SK-N-SH treated with all-trans-retinoic acid at 6 μM for 48 hours (cell line): ENCODE measurements around the gene PI16.
"Not testable (repeated sequence)": the region's sequence is repeated elsewhere in the genome, so short reads cannot be mapped to it uniquely, and the experiment has no call there.

Source experiments
- ATAC-seq: fragments of 200-7000 bp; cut with Tn5 transposase; 3 replicates; pipeline ENCODE4 v1.9.1; 2020; ENCODE audit warnings: mild to moderate bottlenecking, moderate library complexity
- BACH2 ChIP-seq: fragments of 250-450 bp; sonication (Bioruptor Pico); IDR thresholded peaks from 2 replicates; pipeline ENCODE4 v1.9.0; 2021; ENCODE audit warnings: mild to moderate bottlenecking, borderline replicate concordance
- CSDC2 ChIP-seq: fragments of 250-450 bp; sonication (Bioruptor Pico); IDR thresholded peaks from 2 replicates; pipeline ENCODE4 v1.5.0; 2020; ENCODE audit warnings: mild to moderate bottlenecking, moderate library complexity
- CSRNP3 ChIP-seq: fragments of 250-450 bp; sonication (Bioruptor Pico); IDR thresholded peaks from 2 replicates; pipeline ENCODE4 v1.5.1; 2021; ENCODE audit warnings: mild to moderate bottlenecking, moderate library complexity
- ESRRG ChIP-seq: fragments of 250-450 bp; sonication (Bioruptor Pico); IDR thresholded peaks from 2 replicates; pipeline ENCODE4 v1.6.1; 2021; ENCODE audit warnings: mild to moderate bottlenecking
- GLIS3 ChIP-seq: fragments of 250-450 bp; sonication (Bioruptor Pico); IDR thresholded peaks from 2 replicates; pipeline ENCODE4 v1.5.0; 2020; ENCODE audit warnings: mild to moderate bottlenecking, moderate library complexity
- ISL1 ChIP-seq: fragments of 250-450 bp; sonication (Bioruptor Pico); IDR thresholded peaks from 2 replicates; pipeline ENCODE4 v2.1.2; 2022; ENCODE audit warnings: mild to moderate bottlenecking, moderate library complexity
- OSR1 ChIP-seq: fragments of 250-450 bp; sonication (Bioruptor Pico); IDR thresholded peaks from 2 replicates; pipeline ENCODE4 v1.8.0; 2022; ENCODE audit warnings: moderate library complexity, mild to moderate bottlenecking, inconsistent platforms
- POU6F1 ChIP-seq: fragments of 250-450 bp; sonication (Bioruptor Pico); IDR thresholded peaks from 2 replicates; pipeline ENCODE4 v1.8.0; 2021; ENCODE audit warnings: low read depth, mild to moderate bottlenecking, moderate library complexity, borderline replicate concordance
- PPARA ChIP-seq: fragments of 250-450 bp; sonication (Bioruptor Pico); IDR thresholded peaks from 2 replicates; pipeline ENCODE4 v1.5.0; 2020; ENCODE audit warnings: mild to moderate bottlenecking, borderline replicate concordance
- RARB ChIP-seq: fragments of 250-450 bp; sonication (Bioruptor Pico); IDR thresholded peaks from 2 replicates; pipeline ENCODE4 v1.8.0; 2021; ENCODE audit warnings: mild to moderate bottlenecking, moderate library complexity
- SNAI2 ChIP-seq: fragments of 250-450 bp; sonication (Bioruptor Pico); IDR thresholded peaks from 2 replicates; pipeline ENCODE4 v1.5.0; 2020; ENCODE audit warnings: mild to moderate bottlenecking, moderate library complexity
- TCF4 ChIP-seq: fragments of 250-450 bp; sonication (Bioruptor Pico); IDR thresholded peaks from 2 replicates; pipeline ENCODE4 v1.8.0; 2021; ENCODE audit warnings: mild to moderate bottlenecking, moderate library complexity, borderline replicate concordance
- TOX ChIP-seq: fragments of 250-450 bp; sonication (Bioruptor Pico); IDR thresholded peaks from 2 replicates; pipeline ENCODE4 v1.8.0; 2021; ENCODE audit warnings: mild to moderate bottlenecking, moderate library complexity, borderline replicate concordance
- ZC3H10 ChIP-seq: fragments of 250-450 bp; sonication (Bioruptor Pico); IDR thresholded peaks from 2 replicates; pipeline ENCODE4 v1.5.1; 2021; ENCODE audit warnings: mild to moderate bottlenecking, moderate library complexity
- ZFP3 ChIP-seq: fragments of 250-450 bp; sonication (Bioruptor Pico); IDR thresholded peaks from 2 replicates; pipeline ENCODE4 v1.5.0; 2020; ENCODE audit warnings: mild to moderate bottlenecking, moderate library complexity
- ZFP30 ChIP-seq: fragments of 450-650 bp; formaldehyde crosslinking; IDR thresholded peaks from 2 replicates; pipeline ENCODE4 v1.5.0; 2022; ENCODE audit warnings: mild to moderate bottlenecking, moderate library complexity
- ZNF565 ChIP-seq: fragments of 450-650 bp; formaldehyde crosslinking; conservative IDR thresholded peaks from 2 replicates; pipeline ENCODE4 v1.5.0; 2020; ENCODE audit warnings: low read depth, mild to moderate bottlenecking, moderate library complexity
- ZNF70 ChIP-seq: fragments of 450-650 bp; formaldehyde crosslinking; IDR thresholded peaks from 2 replicates; pipeline ENCODE4 v1.5.0; 2020; ENCODE audit warnings: mild to moderate bottlenecking, moderate library complexity
- ZNF8 ChIP-seq: fragments of 450-650 bp; formaldehyde crosslinking; IDR thresholded peaks from 2 replicates; pipeline ENCODE4 v1.5.0; 2020; ENCODE audit warnings: mild to moderate bottlenecking, moderate library complexity
- TF ChIP-seq, protein P1 (sequence below): fragments of 250-450 bp; sonication (Bioruptor Pico); IDR thresholded peaks from 2 replicates; pipeline ENCODE4 v1.5.1; 2020; ENCODE audit warnings: low read depth, mild to moderate bottlenecking, moderate library complexity
- TF ChIP-seq, protein P2 (sequence below): fragments of 250-450 bp; sonication (Bioruptor Pico); IDR thresholded peaks from 2 replicates; pipeline ENCODE4 v1.5.0; 2020; ENCODE audit warnings: mild to moderate bottlenecking, moderate library complexity
- TF ChIP-seq, protein P3 (sequence below): fragments of 250-450 bp; sonication (Bioruptor Pico); IDR thresholded peaks from 2 replicates; pipeline ENCODE4 v1.8.0; 2020; ENCODE audit warnings: mild to moderate bottlenecking, moderate library complexity, borderline replicate concordance

The PI16 gene

GRCh38 chr6:36946526-36946925 is 8.0 kb upstream of the PI16 start:
- ATAC-seq = no peak
- TF ChIP-seq ZFP30 = no peak
- no peak for TF ChIP-seq TOX (CRISPR knock-in tag)
- TF ChIP-seq CSRNP3 (CRISPR knock-in tag) = no peak

GRCh38 chr6:36947570-36948351 is 6.8 kb upstream of the PI16 start:
- TF ChIP-seq ZC3H10 (CRISPR knock-in tag) (no peak), TCF4 (CRISPR knock-in tag) (no peak), ZFP30 (no peak), GLIS3 (CRISPR knock-in tag) (no peak), TOX (CRISPR knock-in tag) (no peak), CSRNP3 (CRISPR knock-in tag) (no peak), ZNF565 (CRISPR knock-in tag) (no peak), POU6F1 (CRISPR knock-in tag) (no peak), ISL1 (CRISPR knock-in tag) (no peak), ESRRG (CRISPR knock-in tag) (no peak), PPARA (no peak), BACH2 (no peak), RARB (CRISPR knock-in tag) (no peak), ZNF8 (no peak), OSR1 (CRISPR knock-in tag) (no peak)
- no peak for ATAC-seq

DNA sequence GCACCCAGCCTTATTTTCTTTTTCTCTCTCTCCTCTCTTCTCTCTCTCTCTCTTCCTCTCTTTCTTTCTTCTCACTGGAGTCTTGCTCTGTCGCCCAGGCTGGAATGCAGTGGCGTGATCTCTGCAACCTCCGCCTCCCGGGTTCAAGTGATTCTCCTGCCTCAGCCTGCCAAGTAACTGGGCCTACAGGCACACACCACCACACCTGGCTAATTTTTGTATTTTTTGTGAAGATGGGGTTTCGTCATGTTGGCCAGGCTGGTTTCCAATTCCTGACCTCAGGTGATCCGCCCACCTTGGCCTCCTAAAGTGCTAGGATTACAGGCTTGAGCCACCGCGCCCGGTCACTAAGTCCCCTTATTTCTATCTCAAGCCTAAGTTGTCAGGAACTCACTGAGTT is 5.5 kb upstream of the PI16 start:
- ATAC-seq = not testable (repeated sequence)

DNA sequence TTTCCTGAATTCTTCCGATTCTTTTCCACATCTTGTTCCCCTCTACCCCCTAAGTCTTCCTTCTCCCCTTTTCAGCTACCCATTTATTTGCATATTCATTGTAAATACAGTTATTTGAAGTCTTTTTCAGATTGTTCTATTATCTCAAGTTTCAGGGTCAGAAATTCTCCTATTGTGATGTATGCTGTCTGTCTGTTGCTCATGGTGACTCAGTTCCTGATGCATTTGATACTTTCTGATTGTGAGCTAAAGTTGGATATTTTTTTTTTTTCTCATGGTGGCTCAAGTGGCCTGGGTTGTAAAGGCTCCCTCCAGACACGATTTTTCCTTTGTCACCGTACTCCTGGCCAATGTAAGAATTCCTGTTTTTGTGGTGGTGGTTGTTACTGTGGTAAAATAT is 4.9 kb upstream of the PI16 start:
- ATAC-seq = peak; percentile 73
- TF ChIP-seq PPARA (no peak), CSDC2 (CRISPR knock-in tag) (no peak), BACH2 (no peak), TCF4 (CRISPR knock-in tag) (no peak), GLIS3 (CRISPR knock-in tag) (no peak), ZFP3 (CRISPR knock-in tag) (no peak), ZFP30 (no peak), POU6F1 (CRISPR knock-in tag) (no peak), ZNF8 (no peak), ZNF565 (CRISPR knock-in tag) (no peak), ESRRG (CRISPR knock-in tag) (no peak), OSR1 (CRISPR knock-in tag) (no peak), ISL1 (CRISPR knock-in tag) (no peak), SNAI2 (CRISPR knock-in tag) (no peak), ZNF70 (CRISPR knock-in tag) (no peak)
- TF ChIP-seq, protein P1, sequence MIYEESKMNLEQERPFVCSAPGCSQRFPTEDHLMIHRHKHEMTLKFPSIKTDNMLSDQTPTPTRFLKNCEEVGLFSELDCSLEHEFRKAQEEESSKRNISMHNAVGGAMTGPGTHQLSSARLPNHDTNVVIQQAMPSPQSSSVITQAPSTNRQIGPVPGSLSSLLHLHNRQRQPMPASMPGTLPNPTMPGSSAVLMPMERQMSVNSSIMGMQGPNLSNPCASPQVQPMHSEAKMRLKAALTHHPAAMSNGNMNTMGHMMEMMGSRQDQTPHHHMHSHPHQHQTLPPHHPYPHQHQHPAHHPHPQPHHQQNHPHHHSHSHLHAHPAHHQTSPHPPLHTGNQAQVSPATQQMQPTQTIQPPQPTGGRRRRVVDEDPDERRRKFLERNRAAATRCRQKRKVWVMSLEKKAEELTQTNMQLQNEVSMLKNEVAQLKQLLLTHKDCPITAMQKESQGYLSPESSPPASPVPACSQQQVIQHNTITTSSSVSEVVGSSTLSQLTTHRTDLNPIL (CRISPR knock-in tag) = no peak
- TF ChIP-seq, protein P2, sequence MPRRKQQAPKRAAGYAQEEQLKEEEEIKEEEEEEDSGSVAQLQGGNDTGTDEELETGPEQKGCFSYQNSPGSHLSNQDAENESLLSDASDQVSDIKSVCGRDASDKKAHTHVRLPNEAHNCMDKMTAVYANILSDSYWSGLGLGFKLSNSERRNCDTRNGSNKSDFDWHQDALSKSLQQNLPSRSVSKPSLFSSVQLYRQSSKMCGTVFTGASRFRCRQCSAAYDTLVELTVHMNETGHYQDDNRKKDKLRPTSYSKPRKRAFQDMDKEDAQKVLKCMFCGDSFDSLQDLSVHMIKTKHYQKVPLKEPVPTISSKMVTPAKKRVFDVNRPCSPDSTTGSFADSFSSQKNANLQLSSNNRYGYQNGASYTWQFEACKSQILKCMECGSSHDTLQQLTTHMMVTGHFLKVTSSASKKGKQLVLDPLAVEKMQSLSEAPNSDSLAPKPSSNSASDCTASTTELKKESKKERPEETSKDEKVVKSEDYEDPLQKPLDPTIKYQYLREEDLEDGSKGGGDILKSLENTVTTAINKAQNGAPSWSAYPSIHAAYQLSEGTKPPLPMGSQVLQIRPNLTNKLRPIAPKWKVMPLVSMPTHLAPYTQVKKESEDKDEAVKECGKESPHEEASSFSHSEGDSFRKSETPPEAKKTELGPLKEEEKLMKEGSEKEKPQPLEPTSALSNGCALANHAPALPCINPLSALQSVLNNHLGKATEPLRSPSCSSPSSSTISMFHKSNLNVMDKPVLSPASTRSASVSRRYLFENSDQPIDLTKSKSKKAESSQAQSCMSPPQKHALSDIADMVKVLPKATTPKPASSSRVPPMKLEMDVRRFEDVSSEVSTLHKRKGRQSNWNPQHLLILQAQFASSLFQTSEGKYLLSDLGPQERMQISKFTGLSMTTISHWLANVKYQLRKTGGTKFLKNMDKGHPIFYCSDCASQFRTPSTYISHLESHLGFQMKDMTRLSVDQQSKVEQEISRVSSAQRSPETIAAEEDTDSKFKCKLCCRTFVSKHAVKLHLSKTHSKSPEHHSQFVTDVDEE = no peak
- TF ChIP-seq, protein P3, sequence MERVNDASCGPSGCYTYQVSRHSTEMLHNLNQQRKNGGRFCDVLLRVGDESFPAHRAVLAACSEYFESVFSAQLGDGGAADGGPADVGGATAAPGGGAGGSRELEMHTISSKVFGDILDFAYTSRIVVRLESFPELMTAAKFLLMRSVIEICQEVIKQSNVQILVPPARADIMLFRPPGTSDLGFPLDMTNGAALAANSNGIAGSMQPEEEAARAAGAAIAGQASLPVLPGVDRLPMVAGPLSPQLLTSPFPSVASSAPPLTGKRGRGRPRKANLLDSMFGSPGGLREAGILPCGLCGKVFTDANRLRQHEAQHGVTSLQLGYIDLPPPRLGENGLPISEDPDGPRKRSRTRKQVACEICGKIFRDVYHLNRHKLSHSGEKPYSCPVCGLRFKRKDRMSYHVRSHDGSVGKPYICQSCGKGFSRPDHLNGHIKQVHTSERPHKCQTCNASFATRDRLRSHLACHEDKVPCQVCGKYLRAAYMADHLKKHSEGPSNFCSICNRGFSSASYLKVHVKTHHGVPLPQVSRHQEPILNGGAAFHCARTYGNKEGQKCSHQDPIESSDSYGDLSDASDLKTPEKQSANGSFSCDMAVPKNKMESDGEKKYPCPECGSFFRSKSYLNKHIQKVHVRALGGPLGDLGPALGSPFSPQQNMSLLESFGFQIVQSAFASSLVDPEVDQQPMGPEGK (CRISPR knock-in tag) = no peak
